PC-9 (cell line): Measurements from ENCODE around the gene ALKBH6. TPM values are rescaled to one million over a fixed set of nuclear protein-coding genes. Genes with fewer than 3 reads are reported as not detected.

Source experiments
- BruUV-seq: library from RNA; stranded (reverse); fragments of 400-500 nt; replicated peaks from 2 replicates; lab custom pipeline; 2021; lab: Mats Ljungman, UMichigan
- CTCF ChIA-PET: fragments of 300-600 bp; sonication (Branson Sonifier 250); formaldehyde crosslinking; loops from one replicate; lab custom pipeline; 2022; ENCODE audit warnings: antibody characterized with exemption; lab: Charles Lee
- POLR2A ChIA-PET: fragments of 300-600 bp; sonication (Branson Sonifier 250); formaldehyde crosslinking; loops from one replicate; lab custom pipeline; 2022; ENCODE audit warnings: antibody characterized with exemption; ENCODE audit not compliant: unreplicated experiment; lab: Charles Lee
- DNase-seq, 2 experiments: peaks; one replicate each; pipeline versions ENCODE4 v3.0.0 to v3.0.0-alpha.2; 2015 to 2022; ENCODE audit warnings: mixed read lengths in 1 of 2
- H2AFZ ChIP-seq: fragments of 200-600 bp; sonication (generic); 2 replicates; pipeline ENCODE4 v1.8.1; 2017; ENCODE audit warnings: antibody characterized with exemption
- H3F3A ChIP-seq: fragments of 200-600 bp; sonication (generic); 2 replicates; pipeline ENCODE4 v1.8.1; 2017; ENCODE audit warnings: antibody characterized with exemption, mild to moderate bottlenecking, low read depth; ENCODE audit not compliant: insufficient read depth
- H3K27ac ChIP-seq: fragments of 200-600 bp; sonication (generic); 2 replicates; pipeline ENCODE4 v1.6.1; 2016; ENCODE audit warnings: mixed run types
- H3K27me3 ChIP-seq: fragments of 200-600 bp; sonication (generic); 2 replicates; pipeline ENCODE4 v1.6.1; 2016; ENCODE audit warnings: low read depth, mixed run types; ENCODE audit not compliant: insufficient read depth
- H3K36me3 ChIP-seq: fragments of 200-600 bp; sonication (generic); 2 replicates; pipeline ENCODE4 v1.6.1; 2016; ENCODE audit warnings: low read depth, mixed run types
- H3K4me1 ChIP-seq: fragments of 200-600 bp; sonication (generic); replicated peaks from 2 replicates; pipeline ENCODE4 v1.6.1; 2016; ENCODE audit warnings: mixed run types; ENCODE audit not compliant: insufficient read depth
- H3K4me2 ChIP-seq: fragments of 200-600 bp; sonication (generic); 2 replicates; pipeline ENCODE4 v1.6.1; 2017; ENCODE audit warnings: mixed run types
- H3K4me3 ChIP-seq: fragments of 200-600 bp; sonication (generic); 2 replicates; pipeline ENCODE4 v1.6.1; 2016; ENCODE audit warnings: mixed run types
- H3K79me2 ChIP-seq: fragments of 200-600 bp; sonication (generic); 2 replicates; pipeline ENCODE4 v1.6.1; 2017; ENCODE audit warnings: low read depth, mixed run types
- H3K9me2 ChIP-seq: fragments of 200-600 bp; sonication (generic); 2 replicates; pipeline ENCODE4 v1.8.1; 2017; ENCODE audit warnings: mild to moderate bottlenecking; ENCODE audit not compliant: insufficient read depth
- H3K9me3 ChIP-seq: fragments of 200-600 bp; sonication (generic); 2 replicates; pipeline ENCODE4 v1.8.1; 2016; ENCODE audit warnings: low read depth; ENCODE audit not compliant: insufficient read depth
- H4K20me1 ChIP-seq: fragments of 200-600 bp; sonication (generic); 2 replicates; pipeline ENCODE4 v1.8.1; 2017; ENCODE audit not compliant: insufficient read depth
- EZH2 ChIP-seq: fragments of 200-600 bp; sonication (generic); IDR thresholded peaks from 2 replicates; pipeline ENCODE4 v1.8.0; 2017; ENCODE audit warnings: antibody characterized with exemption, low read depth
- intact Hi-C: fragments of 100-400 bp; cut with micrococcal nuclease; formaldehyde crosslinking; loops from one replicate; pipeline ENCODE4 v1.10.0; 2022; ENCODE audit not compliant: unreplicated experiment
- total RNA-seq: library from RNA; stranded (reverse); gene quantifications from 2 replicates; pipeline ENCODE4 v1.2.3, GENCODE V29; 2021
- TF ChIP-seq, protein P1 (sequence below): fragments of 200-600 bp; sonication (generic); conservative IDR thresholded peaks from 2 replicates; pipeline ENCODE4 v1.6.1; 2017; ENCODE audit warnings: mixed run types, antibody characterized with exemption, mild to moderate bottlenecking, moderate library complexity

ALKBH6 gene
- total RNA-seq, 1 experiment from 2014 or later: 55.1 TPM

DNA sequence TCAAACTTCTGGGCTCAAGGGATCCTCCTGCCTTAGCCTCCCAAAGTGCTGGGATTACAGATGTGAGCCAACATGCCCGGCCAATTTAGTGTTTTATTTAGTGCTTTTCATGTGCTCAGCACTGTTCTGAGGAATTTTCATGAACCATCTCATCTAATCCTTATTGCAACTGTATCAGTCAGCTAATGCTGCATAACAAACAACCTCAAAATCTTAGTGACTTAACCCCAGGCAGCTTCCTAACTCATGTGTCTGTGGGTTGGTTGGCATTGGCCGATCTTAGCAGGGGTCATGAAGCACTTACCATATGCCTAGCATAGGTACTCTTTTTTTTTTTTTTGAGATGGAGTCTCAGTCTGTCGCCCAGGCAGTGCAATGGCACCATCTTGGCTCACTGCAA, 25.2 kb downstream of the ALKBH6 start:
- Histone ChIP-seq H3K9me3 (no peaks in the 10 kb centered on the region; the same call in 1 of the 2 replicates), H3F3A (no peaks in the 10 kb centered on the region), H3K4me1 (no peaks in the 10 kb centered on the region), H2AFZ (no peak overlapping the region), H3K36me3 (no peaks in the 10 kb centered on the region), H3K27ac (no peak overlapping the region), H3K27me3 (peaks cover 51% of the 10 kb centered on the region), H3K79me2 (no peaks in the 10 kb centered on the region), H4K20me1 (no peaks in the 10 kb centered on the region), H3K4me2 (no peak overlapping the region), H3K9me2 (no peaks in the 10 kb centered on the region), H3K4me3 (no peak overlapping the region)
- no peak for DNase-seq
- no TSS peak for BruUV-seq
- ChIA-PET POLR2A (no interaction called here), CTCF (no interaction called here)
- intact Hi-C loops: no loop called here
- TF ChIP-seq, protein P1, sequence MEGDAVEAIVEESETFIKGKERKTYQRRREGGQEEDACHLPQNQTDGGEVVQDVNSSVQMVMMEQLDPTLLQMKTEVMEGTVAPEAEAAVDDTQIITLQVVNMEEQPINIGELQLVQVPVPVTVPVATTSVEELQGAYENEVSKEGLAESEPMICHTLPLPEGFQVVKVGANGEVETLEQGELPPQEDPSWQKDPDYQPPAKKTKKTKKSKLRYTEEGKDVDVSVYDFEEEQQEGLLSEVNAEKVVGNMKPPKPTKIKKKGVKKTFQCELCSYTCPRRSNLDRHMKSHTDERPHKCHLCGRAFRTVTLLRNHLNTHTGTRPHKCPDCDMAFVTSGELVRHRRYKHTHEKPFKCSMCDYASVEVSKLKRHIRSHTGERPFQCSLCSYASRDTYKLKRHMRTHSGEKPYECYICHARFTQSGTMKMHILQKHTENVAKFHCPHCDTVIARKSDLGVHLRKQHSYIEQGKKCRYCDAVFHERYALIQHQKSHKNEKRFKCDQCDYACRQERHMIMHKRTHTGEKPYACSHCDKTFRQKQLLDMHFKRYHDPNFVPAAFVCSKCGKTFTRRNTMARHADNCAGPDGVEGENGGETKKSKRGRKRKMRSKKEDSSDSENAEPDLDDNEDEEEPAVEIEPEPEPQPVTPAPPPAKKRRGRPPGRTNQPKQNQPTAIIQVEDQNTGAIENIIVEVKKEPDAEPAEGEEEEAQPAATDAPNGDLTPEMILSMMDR: no peak
- TF ChIP-seq EZH2: no peak

DNA sequence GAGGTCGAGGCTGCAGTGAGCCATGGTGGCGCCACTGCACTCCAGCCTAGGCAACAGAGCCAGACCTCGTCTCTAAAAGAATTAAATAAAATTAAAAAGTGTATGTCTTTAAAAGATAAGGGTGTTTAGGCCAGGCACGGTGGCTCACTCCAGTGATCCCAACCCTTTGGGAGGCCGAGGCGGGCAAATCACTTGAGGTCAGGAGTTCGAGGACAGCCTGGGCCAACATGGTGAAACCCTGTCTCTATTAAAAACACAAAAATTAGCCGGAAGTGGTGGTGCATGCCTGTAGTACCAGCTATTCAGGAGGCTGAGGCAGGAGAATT, 26.5 kb downstream of the ALKBH6 start:
- no peaks in the 10 kb centered on the region for H3K79me2 ChIP-seq
- H3K4me2 ChIP-seq: peak overlapping the region; percentile 74
- BruUV-seq: no TSS peak
- peak overlapping the region; percentile 46; the same call in 1 of the 2 replicates for H3K4me3 ChIP-seq
- DNase-seq: no peak
- H3K4me1 ChIP-seq: no peaks in the 10 kb centered on the region
- H3K27ac ChIP-seq: no peak overlapping the region
- peaks cover 63% of the 10 kb centered on the region for H3K27me3 ChIP-seq
- no peaks in the 10 kb centered on the region; the same call in 1 of the 2 replicates for H3K9me3 ChIP-seq
- no peaks in the 10 kb centered on the region for H3K36me3 ChIP-seq
- no peaks in the 10 kb centered on the region for H3F3A ChIP-seq
- intact Hi-C loops: no loop called here
- no peaks in the 10 kb centered on the region for H3K9me2 ChIP-seq
- ChIA-PET CTCF (interaction anchor here (0.7 kb wide), 1 partner anchor 1355 kb away, joined by 10 read pairs; no protein-coding TSS in a partner anchor), POLR2A (no interaction called here)
- H2AFZ ChIP-seq: no peak overlapping the region
- TF ChIP-seq EZH2: no peak
- TF ChIP-seq, protein P1: no peak
- no peaks in the 10 kb centered on the region for H4K20me1 ChIP-seq

DNA sequence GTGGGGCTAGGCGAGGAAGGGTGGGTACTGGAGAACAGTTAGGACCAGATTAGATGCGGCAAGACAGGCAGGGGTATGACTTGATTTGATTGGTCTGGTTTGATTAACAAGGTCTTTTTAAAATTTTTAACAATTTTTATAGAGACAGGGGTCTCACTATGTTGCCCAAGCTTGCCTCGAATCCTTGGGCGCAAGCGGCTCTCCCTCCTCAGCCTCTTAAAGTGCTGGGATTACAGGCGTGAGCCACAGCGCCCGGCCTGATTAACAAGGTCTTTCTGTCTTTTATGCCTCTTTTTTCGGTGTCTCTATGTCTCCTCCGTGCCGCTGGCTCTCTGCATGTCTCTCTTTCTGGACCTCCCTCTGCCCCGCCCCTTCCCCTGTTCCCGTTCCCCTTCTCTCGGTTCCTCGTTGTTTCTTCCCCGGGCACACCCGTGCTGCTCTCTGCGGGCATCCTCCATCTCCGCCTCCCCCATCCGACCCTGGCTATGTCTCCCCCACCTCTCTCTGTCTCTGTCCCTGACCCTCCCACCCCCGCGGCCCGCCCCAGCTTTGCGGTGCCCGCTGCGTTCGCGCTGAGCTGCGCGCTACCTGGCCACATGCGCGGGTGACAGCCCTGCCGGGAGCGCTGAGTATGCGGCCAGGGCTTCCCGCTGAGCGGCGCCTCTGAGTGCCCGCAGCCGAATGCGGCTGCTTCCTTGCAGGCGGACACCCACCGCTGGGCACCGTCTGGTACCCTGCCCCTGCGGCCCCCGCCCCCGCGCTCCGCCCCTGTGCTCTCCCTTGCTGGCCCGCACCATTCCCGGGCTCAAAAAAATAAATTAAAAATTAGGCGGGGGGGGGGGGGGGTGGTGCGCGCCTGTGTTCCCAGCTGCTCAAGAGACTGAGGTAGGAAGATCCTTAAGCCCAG, 27.1 kb downstream of the ALKBH6 start:
- H2AFZ ChIP-seq: no peak overlapping the region
- H3K27ac ChIP-seq: no peak overlapping the region
- H3K4me1 ChIP-seq: no peaks in the 10 kb centered on the region
- no peaks in the 10 kb centered on the region for H3K9me2 ChIP-seq
- TF ChIP-seq, protein P1: no peak
- no peak for TF ChIP-seq EZH2
- no peaks in the 10 kb centered on the region; the same call in 1 of the 2 replicates for H3K9me3 ChIP-seq
- H3K79me2 ChIP-seq: no peaks in the 10 kb centered on the region
- intact Hi-C loops: no loop called here
- peaks cover 69% of the 10 kb centered on the region for H3K27me3 ChIP-seq
- DNase-seq: no peak
- CTCF ChIA-PET: interaction anchor here (0.7 kb wide), 1 partner anchor 1356 kb away, joined by 10 read pairs; no protein-coding TSS in a partner anchor
- peak overlapping the region; percentile 46; the same call in 1 of the 2 replicates for H3K4me3 ChIP-seq
- H3K36me3 ChIP-seq: no peaks in the 10 kb centered on the region
- POLR2A ChIA-PET: no interaction called here
- no TSS peak for BruUV-seq
- no peaks in the 10 kb centered on the region for H3F3A ChIP-seq
- H4K20me1 ChIP-seq: no peaks in the 10 kb centered on the region
- H3K4me2 ChIP-seq: peak overlapping the region; percentile 74
